HepG2 (cell line): ENCODE data around the gene DOCK4. TPM values are rescaled to one million over a fixed set of nuclear protein-coding genes. Genes with fewer than 3 reads are reported as not detected.

Source experiments
- CSRNP1 ChIP-seq: sonication (generic); formaldehyde crosslinking; IDR thresholded peaks from 2 replicates; pipeline ENCODE4 v1.8.1; 2023; ENCODE audit warnings: mild to moderate bottlenecking, missing genetic modification reagents
- ESRRA ChIP-seq: sonication (generic); formaldehyde crosslinking; IDR thresholded peaks from 2 replicates; pipeline ENCODE4 v1.5.1; 2020; ENCODE audit warnings: mild to moderate bottlenecking, low read depth, missing genetic modification reagents
- FOXC1 ChIP-seq: sonication (generic); formaldehyde crosslinking; IDR thresholded peaks from 2 replicates; pipeline ENCODE4 v1.8.0; 2022; ENCODE audit warnings: mild to moderate bottlenecking, missing genetic modification reagents, borderline replicate concordance
- GFI1 ChIP-seq: sonication (generic); formaldehyde crosslinking; IDR thresholded peaks from 2 replicates; pipeline ENCODE4 v1.5.0; 2020; ENCODE audit warnings: missing genetic modification reagents, mild to moderate bottlenecking, borderline replicate concordance
- HNF4A ChIP-seq: sonication (generic); formaldehyde crosslinking; IDR thresholded peaks from 2 replicates; pipeline ENCODE4 v1.4.0; 2020; ENCODE audit warnings: missing genetic modification reagents
- IRF1 ChIP-seq: sonication (generic); formaldehyde crosslinking; IDR thresholded peaks from 2 replicates; pipeline ENCODE4 v1.4.0; 2020; ENCODE audit warnings: low read depth, mild to moderate bottlenecking, missing genetic modification reagents
- JDP2 ChIP-seq: sonication (generic); formaldehyde crosslinking; IDR thresholded peaks from 2 replicates; pipeline ENCODE4 v1.8.1; 2022; ENCODE audit warnings: missing genetic modification reagents, borderline replicate concordance
- PBX3 ChIP-seq: sonication (generic); formaldehyde crosslinking; IDR thresholded peaks from 2 replicates; pipeline ENCODE4 v1.8.1; 2023; ENCODE audit warnings: missing genetic modification reagents, inconsistent platforms, borderline replicate concordance
- RBM22 ChIP-seq: fragments of 200-400 bp; formaldehyde crosslinking; optimal IDR thresholded peaks from 2 replicates; pipeline ENCODE3; 2017; ENCODE audit warnings: mild to moderate bottlenecking, low read length, moderate library complexity
- TARDBP ChIP-seq: sonication (generic); formaldehyde crosslinking; IDR thresholded peaks from 2 replicates; pipeline ENCODE4 v1.8.0; 2022; ENCODE audit warnings: mild to moderate bottlenecking, missing genetic modification reagents
- ZBTB34 ChIP-seq: sonication (generic); formaldehyde crosslinking; IDR thresholded peaks from 2 replicates; pipeline ENCODE4 v1.8.0; 2022; ENCODE audit warnings: mild to moderate bottlenecking, missing genetic modification reagents
- ZFP62 ChIP-seq: sonication (generic); formaldehyde crosslinking; IDR thresholded peaks from 2 replicates; pipeline ENCODE4 v1.4.0; 2020; ENCODE audit warnings: missing genetic modification reagents
- ZNF510 ChIP-seq: sonication (generic); formaldehyde crosslinking; IDR thresholded peaks from 2 replicates; pipeline ENCODE4 v1.4.0; 2020; ENCODE audit warnings: low read depth, mild to moderate bottlenecking, missing genetic modification reagents
- ZNF777 ChIP-seq: sonication (generic); formaldehyde crosslinking; IDR thresholded peaks from 2 replicates; pipeline ENCODE4 v1.4.0; 2020; ENCODE audit warnings: missing genetic modification reagents
- ZNF800 ChIP-seq: sonication (generic); formaldehyde crosslinking; IDR thresholded peaks from 2 replicates; pipeline ENCODE4 v1.4.0; 2020; ENCODE audit warnings: missing genetic modification reagents
- ZNF850 ChIP-seq: sonication (generic); formaldehyde crosslinking; conservative IDR thresholded peaks from 2 replicates; pipeline ENCODE4 v1.9.0; 2021; ENCODE audit warnings: mild to moderate bottlenecking, missing genetic modification reagents
- polyA plus RNA-seq, 8 experiments: library from polyadenylated mRNA; depleted of rRNA in 3 of 8; stranded (reverse) in 7 of 8; unstranded in 1 of 8; fragments of >200 nt; fragmentation: Illumina TruSeq in 4 of 8; extraction: Trizol in 4 of 8; gene quantifications; 2 replicates each; pipeline versions ENCODE4 v1.2.1 to v1.2.3, GENCODE V29; 2011 to 2016; ENCODE audit warnings: low read depth in 4 of 8, missing spikeins in 1 of 8, mixed read lengths in 1 of 8; ENCODE audit not compliant: insufficient read depth in 1 of 8
- total RNA-seq, 5 experiments: library from RNA; depleted of rRNA; stranded (reverse); fragments of >200 nt; fragmentation: Illumina TruSeq; extraction: Trizol; gene quantifications; 2 replicates each; pipeline ENCODE4 v1.2.3, GENCODE V29; 2016; ENCODE audit warnings: low read depth in 1 of 5

Gene DOCK4
- total and polyA plus RNA-seq, 2 of the 13 experiments (the other 11 are each of a cell fraction or from before 2014, with no cell fraction given) = 13.5 to 17.4 TPM

GRCh38 chr7:112206991-112207592, 893 bp upstream of the DOCK4 start (continued):
- TF ChIP-seq ZBTB34 (CRISPR knock-in tag) = no peak
- 0 out of 2 replicates have a peak, but pooled peaks have one; percentile 23 for TF ChIP-seq ZNF510
- TF ChIP-seq GFI1 (CRISPR knock-in tag) = 0 out of 2 replicates have a peak, but pooled peaks have one; percentile 9
- TF ChIP-seq ZNF850 = no peak
- TF ChIP-seq JDP2 (CRISPR knock-in tag) = no peak
- no peak for TF ChIP-seq TARDBP (CRISPR knock-in tag)
- TF ChIP-seq CSRNP1 (CRISPR knock-in tag) = no peak; the same call in 1 of the 2 replicates
- no peak for TF ChIP-seq RBM22
- 0 out of 2 replicates have a peak, but pooled peaks have one; percentile 1 for TF ChIP-seq IRF1 (CRISPR knock-in tag)
- TF ChIP-seq ESRRA (CRISPR knock-in tag) = no peak
- TF ChIP-seq ZNF800 = 0 out of 2 replicates have a peak, but pooled peaks have one; percentile 16
- no peak for TF ChIP-seq ZNF777 (CRISPR knock-in tag)
- TF ChIP-seq ZFP62 (CRISPR knock-in tag) = no peak
- TF ChIP-seq PBX3 = no peak
- TF ChIP-seq FOXC1 (CRISPR knock-in tag) = no peak
- no peak for TF ChIP-seq HNF4A (CRISPR knock-in tag)
